HG02610 (cell line): ENCODE results near the gene GAL3ST3.
"Not testable (repeated sequence)": the region's sequence is repeated elsewhere in the genome, so short reads cannot be mapped to it uniquely, and the experiment has no call there.

Experiments used
- ATAC-seq: cut with Tn5 transposase; IDR thresholded peaks from one replicate; pipeline ENCODE4 v1.9.1; 2021; ENCODE audit warnings: mild to moderate bottlenecking, moderate library complexity; ENCODE audit not compliant: unreplicated experiment

The GAL3ST3 gene, protein sequence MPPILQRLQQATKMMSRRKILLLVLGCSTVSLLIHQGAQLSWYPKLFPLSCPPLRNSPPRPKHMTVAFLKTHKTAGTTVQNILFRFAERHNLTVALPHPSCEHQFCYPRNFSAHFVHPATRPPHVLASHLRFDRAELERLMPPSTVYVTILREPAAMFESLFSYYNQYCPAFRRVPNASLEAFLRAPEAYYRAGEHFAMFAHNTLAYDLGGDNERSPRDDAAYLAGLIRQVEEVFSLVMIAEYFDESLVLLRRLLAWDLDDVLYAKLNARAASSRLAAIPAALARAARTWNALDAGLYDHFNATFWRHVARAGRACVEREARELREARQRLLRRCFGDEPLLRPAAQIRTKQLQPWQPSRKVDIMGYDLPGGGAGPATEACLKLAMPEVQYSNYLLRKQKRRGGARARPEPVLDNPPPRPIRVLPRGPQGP

DNA sequence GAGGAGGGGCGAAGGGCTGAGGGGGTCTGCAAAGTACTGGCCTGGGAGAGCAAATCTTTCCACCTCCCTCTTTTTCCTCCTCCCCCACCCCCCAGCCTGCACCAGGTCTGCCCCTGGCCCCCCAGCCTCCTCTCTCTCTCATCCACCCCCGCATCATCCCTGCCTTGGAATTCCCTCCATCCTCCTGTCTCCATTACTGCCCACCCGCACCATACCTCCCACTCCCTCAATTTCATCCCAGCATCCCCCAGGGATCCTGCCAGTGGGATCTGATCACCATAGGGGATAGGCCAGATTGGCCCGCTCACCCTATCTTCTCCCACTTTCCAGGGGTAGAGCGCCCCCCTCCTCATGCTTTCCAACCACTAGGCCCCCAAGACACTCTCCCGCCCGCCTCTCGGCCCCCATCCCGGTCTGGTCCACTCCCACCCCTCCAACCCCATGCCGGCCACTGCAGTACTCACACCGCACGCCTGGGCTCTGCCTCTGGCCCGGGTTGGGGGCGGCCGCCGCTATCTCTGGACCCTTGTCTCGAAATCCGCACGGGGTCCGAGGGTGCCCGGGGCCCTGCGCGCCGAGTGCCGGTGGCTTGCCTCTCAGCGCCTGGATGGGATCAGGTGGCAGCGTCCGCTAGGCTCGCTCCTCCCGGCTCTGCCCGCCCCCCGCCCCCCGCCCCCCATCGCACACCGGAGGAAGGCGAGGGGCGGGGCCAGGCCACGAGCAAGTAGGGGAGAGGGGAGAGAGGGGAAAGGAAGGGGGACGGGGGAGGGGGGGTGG lies at the start of gene GAL3ST3:
GAL3ST3 (minus strand) TSS at position 615 of the 777 bp plus-strand sequence. CDS start 3,746 bp downstream, outside the sequence.
- no peak for ATAC-seq

DNA sequence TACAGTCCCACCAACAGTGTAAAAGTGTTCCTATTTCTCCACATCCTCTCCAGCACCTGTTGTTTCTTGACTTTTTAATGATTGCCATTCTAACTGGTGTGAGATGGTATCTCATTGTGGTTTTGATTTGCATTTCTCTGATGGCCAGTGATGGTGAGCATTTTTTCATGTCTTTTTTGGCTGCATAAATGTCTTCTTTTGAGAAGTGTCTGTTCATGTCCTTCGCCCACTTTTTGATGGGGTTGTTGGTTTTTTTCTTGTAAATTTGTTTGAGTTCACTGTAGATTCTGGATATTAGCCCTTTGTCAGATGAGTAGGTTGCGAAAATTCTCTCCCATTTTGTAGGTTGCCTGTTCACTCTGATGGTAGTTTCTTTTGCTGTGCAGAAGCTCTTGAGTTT lies 43.2 kb upstream of the GAL3ST3 start:
- ATAC-seq: not testable (repeated sequence)

DNA sequence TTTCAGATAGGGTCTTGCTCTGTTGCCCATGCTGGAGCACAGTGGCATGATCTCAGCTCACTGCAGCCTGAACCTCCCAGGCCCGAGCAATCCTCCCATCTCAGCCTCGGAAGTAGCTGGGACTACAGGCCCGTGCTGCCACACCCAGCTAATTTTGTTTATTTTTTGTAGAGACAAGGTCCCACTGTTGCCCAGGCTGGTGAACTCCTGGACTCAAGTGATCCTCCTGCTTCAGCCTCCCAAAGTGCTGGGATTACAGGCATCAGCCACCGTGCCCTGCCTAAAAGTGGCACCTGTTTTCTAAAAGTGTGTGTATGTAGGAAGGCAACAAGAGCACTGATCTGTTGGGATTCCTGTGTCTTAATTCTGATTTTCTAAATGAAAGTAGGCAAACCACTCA lies 41.3 kb upstream of the GAL3ST3 start:
- ATAC-seq: no peak

DNA sequence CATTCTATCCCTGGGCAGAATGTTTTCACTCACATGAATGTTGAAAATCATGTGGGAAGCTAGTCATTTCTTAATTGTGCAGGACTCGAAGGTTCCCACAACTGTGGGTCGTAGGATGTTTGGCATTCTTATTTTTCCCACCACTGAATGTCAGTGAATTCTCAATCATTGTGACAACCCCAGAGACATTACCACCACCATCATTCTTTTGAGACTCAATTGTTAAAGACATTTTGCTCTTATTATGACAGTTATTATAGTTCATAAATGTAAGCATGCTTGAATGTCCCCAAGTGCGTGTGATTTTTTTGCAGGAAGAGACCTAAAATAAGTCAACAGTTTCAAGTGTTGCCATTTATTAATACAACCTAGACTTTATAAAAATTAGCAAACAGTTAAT lies 40.1 kb upstream of the GAL3ST3 start:
- no peak for ATAC-seq

DNA sequence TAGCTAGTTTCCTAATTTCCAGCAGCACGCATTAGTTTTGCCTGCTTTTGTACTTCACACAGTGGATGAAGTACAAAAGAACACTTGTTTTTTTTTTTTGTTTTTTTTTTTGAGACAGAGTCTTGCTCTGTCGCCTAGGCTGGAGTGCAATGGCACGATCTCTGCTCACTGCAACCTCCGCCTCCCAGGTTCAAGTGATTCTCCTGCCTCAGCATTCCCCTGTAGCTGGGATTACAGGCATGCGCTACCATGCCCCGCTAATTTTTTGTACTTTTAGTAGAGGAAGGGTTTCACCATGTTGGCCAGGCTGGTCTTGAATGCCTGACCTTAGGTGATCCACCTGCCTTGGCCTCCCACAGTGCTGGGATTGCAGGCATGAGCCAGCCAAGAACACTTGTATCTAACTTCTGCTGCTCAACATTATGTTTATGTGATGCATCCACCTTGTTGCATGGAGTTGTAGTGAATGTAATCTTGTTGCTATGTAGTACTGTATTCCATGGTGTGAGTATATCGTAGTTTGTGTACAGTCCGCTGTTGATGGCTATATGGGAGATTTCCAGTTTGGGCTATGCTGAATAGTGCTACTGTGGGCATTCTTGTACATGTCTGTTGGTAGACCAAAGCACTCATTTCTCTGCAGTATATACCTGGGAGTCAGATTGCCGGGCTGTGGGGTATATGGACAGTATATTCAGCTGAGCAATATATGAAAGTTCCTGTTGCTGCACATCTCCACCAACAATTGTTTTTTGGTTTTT lies 38.4 kb upstream of the GAL3ST3 start:
- no peak for ATAC-seq

DNA sequence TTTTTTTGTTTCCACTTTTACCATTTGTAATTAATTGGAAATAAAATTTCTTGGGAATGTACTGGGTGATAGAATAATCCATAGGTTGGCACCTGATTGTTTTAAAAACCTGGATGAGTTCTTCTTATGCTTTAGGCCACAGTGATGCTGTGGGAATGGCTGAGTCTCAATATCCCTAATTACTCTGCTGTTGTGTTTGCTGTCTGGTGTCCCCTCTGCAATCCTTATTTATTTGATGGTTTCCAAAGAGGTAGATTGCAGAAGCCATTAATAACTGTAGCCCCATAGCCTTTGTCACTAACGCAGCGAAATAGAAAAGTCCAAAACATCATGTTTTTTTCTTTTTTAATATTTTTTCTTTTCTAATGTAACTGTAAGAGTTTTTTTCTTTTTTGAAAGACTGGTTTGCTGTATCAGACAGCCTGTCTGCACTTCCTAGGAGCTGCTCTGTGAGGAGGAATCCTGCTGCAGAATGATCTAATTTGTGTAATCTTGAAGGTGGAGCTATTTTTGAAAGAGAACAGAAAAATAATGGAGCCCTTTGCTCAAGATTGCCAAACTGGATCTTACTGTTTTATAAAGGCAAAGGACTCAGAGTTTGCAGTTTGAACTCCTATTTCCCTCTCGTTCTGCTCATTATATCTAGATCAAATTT lies 36.0 kb upstream of the GAL3ST3 start:
- no peak for ATAC-seq

DNA sequence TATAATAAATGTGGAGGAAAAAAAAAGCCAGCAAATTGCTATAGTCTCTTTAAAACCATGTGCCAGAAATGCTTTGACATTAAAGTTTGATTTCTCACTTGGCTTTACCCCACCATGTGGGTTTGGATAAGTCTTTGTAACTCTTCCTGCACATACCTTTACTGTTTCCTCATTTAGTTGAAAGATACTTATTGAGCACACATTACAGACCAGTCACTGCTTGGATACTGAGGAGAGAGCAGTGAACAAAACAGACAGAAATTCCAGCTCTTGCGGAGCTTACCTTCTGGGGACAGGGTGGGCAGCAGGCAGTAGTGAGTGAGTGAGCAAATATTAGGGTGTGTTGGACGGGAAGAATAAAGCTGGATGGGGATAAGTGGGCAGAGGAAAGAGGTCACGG lies 34.8 kb upstream of the GAL3ST3 start:
- no peak for ATAC-seq

DNA sequence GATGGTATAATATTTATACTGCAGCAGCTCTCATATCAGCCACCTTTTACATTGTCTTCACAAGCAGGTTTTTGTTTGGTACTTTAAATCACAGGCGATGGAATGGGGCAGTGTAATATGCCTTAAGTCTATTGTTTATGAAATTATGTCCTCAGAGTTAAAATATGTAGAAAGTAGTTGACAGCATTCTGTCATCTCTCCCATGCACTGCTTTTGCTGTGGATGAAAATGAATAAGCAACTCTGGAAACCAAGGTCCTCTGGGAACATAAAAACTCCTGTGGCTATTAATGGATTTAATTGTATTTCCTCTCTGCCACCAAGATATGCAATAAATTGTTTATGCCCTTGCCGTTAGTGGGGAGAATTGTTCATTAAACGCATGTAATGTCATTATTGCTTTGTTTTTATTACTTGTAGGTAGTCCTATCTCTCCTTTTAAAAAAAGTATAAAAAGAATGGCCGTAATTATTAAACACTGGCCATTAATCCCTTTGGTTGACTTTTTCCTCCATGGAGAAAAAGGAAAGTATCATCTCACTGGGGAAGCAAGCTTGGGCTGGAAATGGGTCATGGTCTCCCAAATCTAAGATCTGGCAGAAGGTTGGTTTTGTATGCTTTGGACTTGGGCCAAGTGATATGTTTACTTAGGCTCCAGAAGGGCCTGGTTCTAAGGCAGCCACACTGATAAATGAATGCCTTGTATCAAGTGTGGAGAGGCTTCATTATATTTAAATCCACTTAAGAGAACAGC lies 34.2 kb upstream of the GAL3ST3 start:
- no peak for ATAC-seq

DNA sequence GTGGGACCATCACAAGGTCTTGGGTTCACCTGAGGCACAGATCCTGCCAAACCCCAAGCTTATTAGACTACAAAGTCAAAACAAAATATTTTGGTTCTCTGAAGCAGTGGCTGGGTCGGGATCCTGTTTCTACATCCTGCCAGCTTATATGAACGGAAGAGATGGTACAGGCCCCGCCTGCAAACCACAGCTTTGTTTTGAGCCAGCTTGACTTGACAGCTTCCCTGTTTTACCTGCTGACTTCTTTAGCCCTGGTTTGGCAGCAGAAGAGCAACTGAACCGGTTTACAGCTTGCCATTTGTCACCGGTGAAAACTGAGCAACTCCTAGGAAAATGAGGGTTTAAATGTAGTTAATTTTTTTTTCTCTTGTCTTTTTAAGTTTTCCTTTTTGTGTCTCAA lies 32.5 kb upstream of the GAL3ST3 start:
- no peak for ATAC-seq

DNA sequence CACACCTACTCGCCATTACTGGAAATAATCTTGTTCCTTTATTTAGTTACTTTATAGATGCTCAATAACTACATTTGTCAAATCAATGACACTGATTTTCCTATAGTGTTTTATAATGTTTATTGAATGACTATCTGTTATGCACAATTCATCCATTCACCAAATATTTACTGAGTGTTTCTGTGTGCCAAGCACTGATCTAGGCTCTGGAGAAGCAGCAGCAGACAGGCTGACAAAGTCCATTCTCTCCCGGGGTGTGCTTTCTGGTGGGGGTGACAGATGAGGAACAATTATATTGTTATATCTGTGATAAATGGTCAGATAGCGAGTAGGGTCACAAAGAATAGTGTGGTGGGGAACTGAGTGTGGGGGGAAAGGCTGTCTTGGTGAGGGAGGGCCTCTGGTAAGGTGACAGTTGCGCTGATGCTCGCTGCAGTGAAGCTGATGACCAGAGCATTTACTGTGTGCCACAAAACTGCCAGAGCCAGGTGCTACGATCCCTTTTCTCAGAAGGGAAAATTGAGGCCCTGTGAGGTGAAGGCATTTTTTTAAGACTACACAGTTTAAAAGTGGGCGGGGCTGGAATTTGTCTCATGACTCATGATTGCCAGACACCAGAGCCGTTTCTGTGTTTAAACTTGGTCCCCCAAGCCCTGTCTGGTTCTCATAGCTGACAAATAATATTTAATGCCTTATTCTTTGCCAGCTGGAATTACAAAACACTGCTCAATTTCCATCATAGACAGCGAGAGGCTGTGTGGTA lies 31.3 kb upstream of the GAL3ST3 start:
- ATAC-seq: no peak

DNA sequence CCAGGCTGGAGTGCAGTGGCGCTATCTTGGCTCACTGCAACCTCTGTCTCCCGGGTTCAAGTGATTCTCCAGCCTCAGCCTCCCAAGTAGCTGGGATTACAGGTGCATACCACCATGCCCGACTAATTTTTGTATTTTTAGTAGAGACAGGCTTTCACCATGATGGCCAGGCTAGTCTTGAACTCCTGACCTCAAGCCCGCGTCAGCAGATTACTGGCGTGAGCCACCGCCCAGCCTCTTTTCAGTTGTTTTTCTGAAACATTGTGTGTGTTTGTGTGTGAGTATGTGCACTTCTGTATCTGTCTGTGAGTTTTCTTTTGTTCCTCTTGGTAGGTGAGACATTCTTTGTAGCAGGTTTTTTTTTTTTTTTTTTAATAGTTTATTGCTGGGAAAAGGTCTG lies 30.0 kb upstream of the GAL3ST3 start:
- ATAC-seq: not testable (repeated sequence)

DNA sequence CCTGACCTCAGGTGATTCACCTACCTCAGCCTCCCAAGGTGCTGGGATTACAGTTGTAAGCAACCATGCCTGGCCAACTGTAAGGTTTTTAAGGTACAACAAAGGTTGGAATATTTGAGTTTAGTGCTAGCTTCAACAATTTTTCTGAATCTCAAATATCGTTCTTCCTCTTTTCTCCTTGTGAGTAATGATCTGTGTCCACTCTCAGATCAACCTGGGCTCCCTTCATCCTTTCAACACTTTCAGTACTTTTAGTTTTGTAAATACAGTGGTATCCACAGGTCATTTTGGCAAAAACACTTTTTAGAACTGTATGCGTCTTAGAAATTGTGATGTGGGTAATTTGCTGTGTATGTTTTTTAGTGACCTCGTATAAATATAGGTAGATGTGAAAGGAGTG lies 29.0 kb upstream of the GAL3ST3 start:
- no peak for ATAC-seq

DNA sequence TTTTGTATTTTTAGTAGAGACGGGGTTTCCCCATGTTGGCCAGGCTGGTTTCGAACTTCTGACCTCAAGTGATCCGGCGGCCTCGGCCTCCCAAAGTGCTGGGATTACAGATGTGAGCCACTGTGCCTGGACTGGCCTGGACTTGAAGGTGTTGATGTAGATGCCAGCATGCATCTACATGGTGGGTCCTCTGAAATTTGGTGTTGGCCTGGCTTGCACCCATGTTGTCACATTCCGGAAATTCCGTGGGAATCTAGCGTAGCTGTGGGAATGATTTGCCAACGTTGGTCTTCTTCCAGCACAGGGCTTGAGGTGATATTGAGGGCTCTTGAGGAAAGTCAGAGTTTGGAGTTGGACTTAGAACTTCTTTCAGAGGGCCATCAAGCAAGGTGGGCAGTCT lies 27.6 kb upstream of the GAL3ST3 start:
- ATAC-seq: no peak

DNA sequence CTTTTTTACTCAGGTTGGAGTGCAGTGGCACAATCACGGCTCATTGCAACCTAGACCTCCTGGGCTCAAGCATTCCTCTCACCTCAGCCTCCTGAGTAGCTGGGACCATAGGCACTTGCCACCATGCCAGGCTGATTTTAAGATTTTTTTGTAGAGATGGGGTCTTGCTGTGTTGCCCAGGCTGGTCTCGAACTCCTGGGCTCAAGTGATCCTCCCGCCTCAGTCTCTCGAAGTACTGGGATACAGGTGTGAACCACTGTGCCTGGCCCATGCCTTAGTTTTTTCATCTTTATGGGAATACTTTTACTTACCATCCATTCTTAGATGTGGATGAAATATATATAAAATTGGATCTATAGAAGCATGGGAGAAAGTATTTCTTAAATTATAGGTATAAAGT lies 26.3 kb upstream of the GAL3ST3 start:
- ATAC-seq: no peak

DNA sequence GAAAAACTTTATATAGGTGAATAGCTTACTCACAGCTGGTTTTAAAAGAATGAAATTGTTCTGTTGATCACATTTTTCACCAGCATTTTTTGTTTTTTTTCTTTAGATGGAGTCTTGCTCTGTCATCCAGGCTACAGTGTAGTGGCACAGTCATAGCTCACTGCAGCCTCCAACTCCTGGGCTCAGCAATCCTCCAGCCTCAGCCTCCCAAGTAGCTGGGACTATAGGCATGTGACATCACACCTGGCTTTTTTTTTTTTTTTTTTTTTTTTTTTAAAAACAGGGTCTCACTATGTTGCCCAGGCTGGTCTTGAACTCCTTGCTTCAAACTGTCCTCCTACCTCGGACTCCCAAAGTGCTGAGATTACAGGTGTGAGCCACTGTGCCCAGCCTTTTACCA lies 24.7 kb upstream of the GAL3ST3 start:
- no peak for ATAC-seq

DNA sequence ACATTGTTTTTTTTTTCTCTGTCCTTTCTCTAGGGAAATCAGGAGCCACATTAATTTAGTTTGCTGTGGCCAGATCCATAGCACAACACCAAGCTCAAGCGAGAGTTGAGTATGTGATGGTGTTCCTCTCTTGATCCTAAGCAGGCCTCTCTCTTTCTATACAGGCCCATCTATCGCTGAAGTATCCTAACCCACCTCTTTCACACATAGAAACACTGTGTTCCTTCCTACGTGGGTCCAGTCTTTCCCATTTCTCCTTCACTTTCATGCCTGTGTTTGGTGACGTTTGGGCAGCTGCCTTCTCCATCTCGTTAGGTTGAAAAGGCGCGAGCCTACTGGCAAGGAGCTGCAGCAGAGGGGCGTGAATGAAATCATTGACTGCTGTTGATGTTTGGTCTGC lies 23.6 kb upstream of the GAL3ST3 start:
- no peak for ATAC-seq

DNA sequence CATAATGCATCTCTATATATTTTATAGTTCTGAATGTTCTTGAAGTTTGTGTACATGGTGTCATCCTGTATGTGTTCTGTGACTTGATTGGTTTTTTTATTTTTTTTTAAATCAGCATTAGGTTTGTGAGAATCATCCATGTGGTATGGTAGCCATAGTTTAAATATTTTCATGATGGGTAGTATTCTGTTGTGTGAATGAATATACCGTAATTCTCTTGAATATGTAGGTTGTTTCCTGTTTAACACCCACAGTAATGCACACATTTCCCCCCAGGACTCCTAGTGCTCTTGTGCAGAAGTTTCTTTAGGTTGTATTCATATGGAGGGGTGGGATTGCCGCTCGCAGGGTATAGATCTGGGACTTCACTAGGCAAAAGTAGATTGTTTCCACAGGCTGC lies 23.1 kb upstream of the GAL3ST3 start:
- ATAC-seq: no peak

DNA sequence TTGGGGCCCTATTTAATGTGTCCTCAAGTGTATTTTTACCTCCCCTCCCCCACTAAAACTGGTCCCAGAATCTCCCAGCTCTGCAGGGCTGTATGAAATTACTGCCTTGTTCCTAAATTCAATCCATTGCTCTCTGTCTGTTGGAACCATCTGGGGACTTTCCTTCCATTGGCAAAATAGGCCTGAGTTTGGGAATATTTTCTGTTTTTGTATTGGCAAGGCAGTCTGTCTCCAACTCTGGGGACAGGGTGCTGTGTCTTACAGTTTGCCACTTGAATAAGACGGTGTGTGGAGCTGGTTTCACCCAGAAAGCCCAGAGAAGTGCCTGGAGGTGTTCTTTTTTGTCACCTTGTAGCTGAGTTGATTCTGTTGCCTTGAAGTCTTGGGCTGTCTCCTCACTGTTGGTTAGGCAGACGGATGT lies 22.4 kb upstream of the GAL3ST3 start:
- ATAC-seq: no peak

DNA sequence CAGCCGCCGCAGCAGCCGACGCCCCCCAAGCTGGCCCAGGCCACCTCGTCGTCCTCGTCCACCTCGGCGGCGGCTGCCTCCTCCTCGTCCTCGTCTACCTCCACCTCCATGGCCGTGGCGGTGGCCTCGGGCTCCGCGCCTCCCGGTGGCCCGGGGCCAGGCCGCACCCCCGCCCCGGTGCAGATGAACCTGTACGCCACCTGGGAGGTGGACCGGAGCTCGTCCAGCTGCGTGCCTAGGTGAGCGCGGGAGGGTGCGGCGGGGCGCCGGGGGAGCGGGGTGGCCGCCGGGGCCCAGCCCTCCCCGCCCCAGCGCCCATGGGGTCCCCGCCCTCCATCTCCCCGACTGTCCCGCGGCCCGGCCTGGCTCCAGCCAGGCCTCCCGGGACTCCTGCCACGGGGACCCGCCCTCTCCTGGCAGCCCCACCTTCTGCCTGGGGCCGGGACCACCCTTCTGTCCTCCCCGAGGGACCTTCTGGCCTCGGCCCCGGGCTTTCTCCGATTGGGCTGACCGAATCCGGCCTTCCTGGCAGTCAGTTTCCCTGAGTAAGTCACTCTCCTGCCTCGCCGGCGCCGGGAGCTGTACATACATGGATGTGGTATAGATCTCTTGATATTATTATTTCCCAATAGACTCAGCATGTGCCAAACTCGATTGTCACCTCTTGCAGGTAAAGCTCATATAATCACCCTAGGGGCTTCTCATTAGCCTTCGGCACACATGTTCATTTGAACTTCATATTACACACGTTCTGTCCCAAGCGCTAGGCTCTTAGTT lies 21.8 kb upstream of the GAL3ST3 start:
- ATAC-seq: no peak
